GM18505 (cell line): ENCODE measurements around the gene TOE1.

Experiments
- ATAC-seq: cut with Tn5 transposase; IDR thresholded peaks from one replicate; pipeline ENCODE4 v1.9.1; 2021; ENCODE audit not compliant: unreplicated experiment
- POLR2A ChIP-seq: IDR thresholded peaks from 4 replicates; pipeline ENCODE4 v1.6.1; 2011; ENCODE audit warnings: borderline replicate concordance; ENCODE audit not compliant: insufficient read depth, insufficient read length; ENCODE audit errors: extremely low read depth

Gene TOE1

GRCh38 chr1:45334308-45335245 is 5.4 kb upstream of the TOE1 start:
- no peak for TF ChIP-seq POLR2A
- ATAC-seq = no peak

- no peak for ATAC-seq
- no peak for TF ChIP-seq POLR2A
These were observed 4.1 kb upstream of the TOE1 start for GRCh38 chr1:45335855-45336324.

- ATAC-seq = no peak
- TF ChIP-seq POLR2A = no peak
These were observed 2.2 kb upstream of the TOE1 start for GRCh38 chr1:45337630-45338325.

- no peak for ATAC-seq
- TF ChIP-seq POLR2A = no peak
These were observed 971 bp downstream of the TOE1 start for GRCh38 chr1:45340816-45341466.

- TF ChIP-seq POLR2A = no peak
- no peak for ATAC-seq
These were observed 4.5 kb downstream of the TOE1 start for GRCh38 chr1:45344499-45344898.

- no peak for ATAC-seq
These were observed 5.0 kb downstream of the TOE1 start for GRCh38 chr1:45345014-45345413.

GRCh38 chr1:45346473-45346872 is 6.5 kb downstream of the TOE1 start:
- TF ChIP-seq POLR2A = no peak

More at GRCh38 chr1:45345014-45345413, 5.0 kb downstream of the TOE1 start:
- peak; percentile 21 for TF ChIP-seq POLR2A

GRCh38 chr1:45348020-45348419 is 8.1 kb downstream of the TOE1 start:
- no peak for TF ChIP-seq POLR2A
- no peak for ATAC-seq

More at GRCh38 chr1:45346473-45346872, 6.5 kb downstream of the TOE1 start:
- ATAC-seq = no peak

GRCh38 chr1:45348609-45348965 is 8.6 kb downstream of the TOE1 start:
- no peak for ATAC-seq
- no peak for TF ChIP-seq POLR2A

- no peak for ATAC-seq
- no peak for TF ChIP-seq POLR2A
These were observed 9.2 kb downstream of the TOE1 start for GRCh38 chr1:45348966-45349677.

- ATAC-seq = no peak
- no peak for TF ChIP-seq POLR2A
These were observed 11.5 kb downstream of the TOE1 start for GRCh38 chr1:45351508-45351907.

- ATAC-seq = no peak
- no peak for TF ChIP-seq POLR2A
These were observed 13.7 kb downstream of the TOE1 start for GRCh38 chr1:45353685-45354084.

GRCh38 chr1:45354838-45355237 is 14.9 kb downstream of the TOE1 start:
- no peak for TF ChIP-seq POLR2A
- ATAC-seq = no peak
